GM23248 (cell line): ENCODE data around the gene ERC2.

Source experiments
- EZH2 ChIP-seq: fragments of 200-600 bp; sonication (generic); IDR thresholded peaks from 2 replicates; pipeline ENCODE4 v1.6.1; 2018; ENCODE audit warnings: antibody characterized with exemption, mild to moderate bottlenecking; ENCODE audit not compliant: insufficient read depth, poor library complexity, severe bottlenecking
- EZH2phosphoT487 ChIP-seq: fragments of 200-600 bp; sonication (generic); IDR thresholded peaks from 2 replicates; pipeline ENCODE4 v1.6.1; 2018; ENCODE audit warnings: antibody characterized with exemption, moderate library complexity, mild to moderate bottlenecking, low read depth; ENCODE audit not compliant: insufficient read depth

GRCh38 chr3:55966566-55966965, 501.7 kb downstream of the ERC2 start:
- TF ChIP-seq EZH2phosphoT487 = no peak
- TF ChIP-seq EZH2 = no peak
